ENCODE measurements around the gene BCKDHB.

- no peak for TF ChIP-seq CTCF (IDR thresholded peaks at IDR 0.05)
- no peak for TF ChIP-seq POLR2AphosphoS5 (IDR thresholded peaks at IDR 0.05)
- TF ChIP-seq POLR2A (IDR thresholded peaks at IDR 0.05), result no peak
Measured at GRCh38 chr6:80088637-80089036, 17.8 kb upstream of the BCKDHB start.
